ENCODE results near the gene SPRED2. TPM values are rescaled to one million over a fixed set of nuclear protein-coding genes. Genes with fewer than 3 reads are reported as not detected.
A peak's percentile ranks its signal among the peaks of the same experiment; 100 is the strongest.
"Not testable (repeated sequence)": the region's sequence is repeated elsewhere in the genome, so short reads cannot be mapped to it uniquely, and the experiment has no call there.

SPRED2 gene
- polyA plus RNA-seq, 1 donor from 2014 or later: 0.94 TPM

DNA sequence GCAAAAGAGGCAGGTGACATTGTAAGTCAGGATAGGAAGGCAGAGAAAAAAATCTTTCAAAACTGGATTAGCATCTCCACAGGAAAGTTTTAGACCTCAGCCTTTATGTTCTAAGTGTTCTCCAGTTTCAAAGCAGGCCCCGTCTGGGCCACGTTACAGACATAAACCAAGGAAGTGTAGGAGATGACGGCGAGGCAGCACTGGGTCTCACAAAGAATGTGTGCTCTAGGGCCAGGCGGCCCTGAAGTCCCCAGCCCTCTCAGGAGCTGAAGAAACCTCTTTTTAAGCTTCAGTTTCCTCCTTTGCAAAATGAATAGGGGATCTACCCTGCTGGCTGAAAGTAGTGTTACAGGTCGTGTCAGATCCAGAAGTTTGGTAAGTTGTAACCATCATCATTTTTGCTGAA lies 81.7 kb downstream of the SPRED2 start:
- Mint-ChIP-seq H3K4me3 (no peak overlapping the region), H3K4me1 (peaks cover 0 to 4% (median 0%) of the 10 kb centered on the region in 3 donors), H3K27ac (no peak overlapping the region), H3K9me3 (peaks cover 0 to 5% (median 0%) of the 10 kb centered on the region in 3 donors), H3K27me3 (peaks cover 19% of the 10 kb centered on the region), H3K36me3 (peaks cover 8% of the 10 kb centered on the region)

- H3K27ac Mint-ChIP-seq: peak overlapping the region in 1 of 3 donors; percentile 10
- H3K4me1 Mint-ChIP-seq: peaks cover 0 to 4% (median 0%) of the 10 kb centered on the region in 3 donors
- peaks cover 0 to 5% (median 0%) of the 10 kb centered on the region in 3 donors for H3K9me3 Mint-ChIP-seq
- H3K4me3 Mint-ChIP-seq: no peak overlapping the region
- H3K27me3 Mint-ChIP-seq: peaks cover 15% of the 10 kb centered on the region
- peaks cover 8% of the 10 kb centered on the region for H3K36me3 Mint-ChIP-seq
Observed at GRCh38 chr2:65349863-65350262, 82.5 kb downstream of the SPRED2 start.

DNA sequence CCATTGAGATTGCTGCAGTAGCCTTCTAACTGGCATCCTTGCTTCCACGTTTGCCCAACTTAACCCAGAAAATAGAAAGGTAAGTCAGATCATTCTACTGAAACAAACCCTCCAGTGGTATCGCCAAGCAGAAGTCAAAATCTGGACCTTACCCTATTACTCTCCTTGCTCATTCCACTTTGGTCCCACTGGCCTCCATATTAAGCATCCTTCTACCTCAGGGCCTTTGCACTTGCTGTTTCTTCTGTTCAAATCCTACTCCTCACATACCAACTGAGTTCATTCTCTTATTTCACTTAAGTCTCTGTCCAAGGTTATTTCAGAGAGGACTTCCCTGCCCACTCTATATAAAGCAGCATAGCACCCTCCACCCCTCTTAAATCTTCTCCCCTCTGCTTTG lies 84.5 kb downstream of the SPRED2 start:
- Mint-ChIP-seq H3K27ac (peak overlapping the region in 1 of 3 donors; percentile 53), H3K36me3 (peaks cover 8% of the 10 kb centered on the region), H3K9me3 (peaks cover 0 to 5% (median 0%) of the 10 kb centered on the region in 3 donors), H3K4me3 (no peak overlapping the region), H3K27me3 (peaks cover 17% of the 10 kb centered on the region), H3K4me1 (peaks cover 0 to 8% (median 2%) of the 10 kb centered on the region in 3 donors)

DNA sequence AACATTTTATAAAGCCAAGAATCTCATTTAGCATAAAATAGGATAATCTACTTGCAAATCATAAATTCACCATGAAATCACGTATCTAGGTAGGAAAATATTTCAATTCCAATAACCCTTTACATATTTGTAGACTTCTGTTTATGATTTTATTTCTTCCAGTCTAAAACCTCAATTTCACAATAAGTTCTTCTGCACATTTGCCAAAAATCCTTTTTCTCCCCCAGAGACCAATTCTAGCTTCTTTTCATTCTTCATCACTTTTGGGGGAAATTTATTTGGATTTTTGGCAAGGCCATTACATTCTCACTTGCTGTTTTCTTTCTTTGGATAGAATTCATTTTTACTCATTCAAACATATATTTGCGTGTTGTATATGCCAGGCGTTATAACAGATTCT lies 86.8 kb downstream of the SPRED2 start:
- Mint-ChIP-seq H3K27ac (no peak overlapping the region), H3K36me3 (peaks cover 8% of the 10 kb centered on the region), H3K27me3 (peaks cover 18% of the 10 kb centered on the region), H3K9me3 (peaks cover 0 to 5% (median 0%) of the 10 kb centered on the region in 3 donors), H3K4me3 (no peak overlapping the region), H3K4me1 (peaks cover 0 to 6% (median 2%) of the 10 kb centered on the region in 3 donors)

DNA sequence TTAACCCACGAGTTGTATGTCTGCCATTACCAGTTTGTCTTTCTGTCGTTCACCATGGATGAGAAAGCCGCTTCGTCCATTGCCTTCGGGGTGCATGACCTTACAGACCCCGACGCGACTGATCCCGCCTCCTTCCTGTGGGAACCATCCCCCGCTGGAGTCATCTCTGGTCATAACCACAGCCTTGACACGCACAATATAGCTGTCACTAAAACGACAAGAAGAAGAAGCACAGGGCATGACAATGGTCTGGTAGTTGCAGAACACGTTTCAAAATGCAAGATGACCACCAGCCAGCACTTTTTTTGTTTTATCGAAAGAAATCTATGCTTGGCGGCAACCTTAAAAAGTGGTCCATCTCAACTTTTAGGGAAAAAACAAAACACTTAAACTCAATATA lies 87.7 kb downstream of the SPRED2 start:
- Mint-ChIP-seq H3K4me3 (peak overlapping the region in 2 of 4 donors; percentile 21 to 68), H3K27ac (no peak overlapping the region), H3K27me3 (peaks cover 18% of the 10 kb centered on the region), H3K4me1 (peaks cover 0 to 6% (median 2%) of the 10 kb centered on the region in 3 donors), H3K36me3 (peaks cover 8% of the 10 kb centered on the region), H3K9me3 (peaks cover 0 to 5% (median 0%) of the 10 kb centered on the region in 3 donors)

DNA sequence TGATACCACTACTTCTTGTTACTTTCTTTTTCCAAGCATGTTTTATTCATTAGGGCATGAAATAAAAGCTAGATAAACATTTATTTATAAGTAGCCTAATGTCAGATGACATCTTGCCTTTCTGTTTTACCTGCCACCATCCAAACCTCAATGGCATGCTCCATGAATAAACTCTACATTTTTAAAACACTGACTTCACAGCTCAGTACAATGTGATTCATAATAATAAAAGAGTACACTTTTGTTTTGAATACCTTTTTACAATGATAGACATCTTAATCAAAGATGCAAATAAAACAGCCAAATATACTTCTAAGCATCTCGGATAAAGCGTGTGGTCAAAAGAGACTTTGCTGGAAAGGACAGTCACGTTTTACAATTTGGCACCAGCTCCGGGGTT lies 88.2 kb downstream of the SPRED2 start:
- Mint-ChIP-seq H3K36me3 (peaks cover 5% of the 10 kb centered on the region), H3K27me3 (peaks cover 18% of the 10 kb centered on the region), H3K4me1 (peaks cover 0 to 6% (median 2%) of the 10 kb centered on the region in 3 donors), H3K4me3 (peak overlapping the region in 1 of 4 donors; percentile 68), H3K9me3 (peaks cover 0 to 5% (median 0%) of the 10 kb centered on the region in 3 donors), H3K27ac (no peak overlapping the region)

DNA sequence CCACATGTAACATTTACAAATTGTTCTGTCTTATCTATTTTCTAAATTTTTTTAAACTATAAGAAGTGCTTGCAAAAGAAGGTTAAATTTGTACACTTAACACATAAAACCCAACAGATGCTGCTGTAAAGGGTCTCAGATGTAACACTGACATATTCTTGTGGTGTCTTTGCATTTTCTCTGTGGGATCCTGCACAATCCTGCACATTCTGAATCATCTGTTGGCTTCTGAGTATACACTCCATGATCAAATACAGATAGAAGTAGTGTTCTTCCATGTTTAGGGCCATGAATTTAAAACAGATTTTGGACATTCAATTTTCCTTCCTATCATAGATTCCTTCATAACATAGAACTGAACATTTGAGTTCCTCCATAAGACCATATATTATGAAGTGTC lies 89.0 kb downstream of the SPRED2 start:
- peaks cover 18% of the 10 kb centered on the region for H3K27me3 Mint-ChIP-seq
- H3K4me3 Mint-ChIP-seq: no peak overlapping the region
- H3K4me1 Mint-ChIP-seq: peaks cover 0 to 6% (median 2%) of the 10 kb centered on the region in 3 donors
- H3K27ac Mint-ChIP-seq: no peak overlapping the region
- peaks cover 5% of the 10 kb centered on the region for H3K36me3 Mint-ChIP-seq
- peaks cover 0 to 5% (median 0%) of the 10 kb centered on the region in 3 donors for H3K9me3 Mint-ChIP-seq

DNA sequence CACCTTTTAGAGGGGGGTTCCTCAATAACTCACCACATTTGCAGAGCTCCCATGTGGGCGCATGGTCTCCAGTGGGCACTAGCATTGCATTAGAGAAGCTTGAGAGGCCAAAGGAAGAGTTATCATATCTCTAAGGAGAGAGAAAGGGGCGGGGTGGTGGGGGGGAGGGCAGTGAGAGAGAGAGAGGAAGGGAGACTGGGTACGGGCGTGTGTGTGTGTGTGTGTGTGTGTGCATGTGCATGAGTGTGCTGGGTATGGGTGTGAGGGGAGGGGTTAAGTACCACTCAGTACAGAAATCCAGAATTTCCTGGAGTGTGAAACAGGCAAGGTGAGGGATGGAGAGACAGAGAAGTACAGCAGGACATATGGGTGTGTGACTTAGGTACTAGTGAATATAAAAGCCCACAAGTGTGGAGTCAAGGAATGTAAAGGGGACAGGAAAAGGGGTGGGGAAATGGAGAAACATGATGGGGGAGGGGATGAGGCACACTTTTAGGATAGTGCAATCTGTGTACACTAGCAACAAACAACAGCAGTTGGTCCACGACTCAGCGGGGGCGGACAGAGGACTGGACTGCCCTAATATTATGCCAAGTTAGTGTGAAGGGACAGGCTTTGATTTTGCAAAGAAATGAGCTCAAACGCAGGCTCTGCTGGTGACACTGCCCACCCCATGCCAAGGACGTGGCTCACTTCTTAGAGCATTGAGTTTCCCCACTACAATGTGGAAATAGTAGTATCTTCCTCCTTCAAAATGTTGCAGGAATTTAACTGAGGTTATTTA lies 91.3 kb downstream of the SPRED2 start:
- Mint-ChIP-seq H3K27me3 (peaks cover 11% of the 10 kb centered on the region), H3K9me3 (no peaks in the 10 kb centered on the region), H3K27ac (no peak overlapping the region), H3K36me3 (no peaks in the 10 kb centered on the region), H3K4me1 (peaks cover 0 to 6% (median 2%) of the 10 kb centered on the region in 3 donors), H3K4me3 (no peak overlapping the region)

DNA sequence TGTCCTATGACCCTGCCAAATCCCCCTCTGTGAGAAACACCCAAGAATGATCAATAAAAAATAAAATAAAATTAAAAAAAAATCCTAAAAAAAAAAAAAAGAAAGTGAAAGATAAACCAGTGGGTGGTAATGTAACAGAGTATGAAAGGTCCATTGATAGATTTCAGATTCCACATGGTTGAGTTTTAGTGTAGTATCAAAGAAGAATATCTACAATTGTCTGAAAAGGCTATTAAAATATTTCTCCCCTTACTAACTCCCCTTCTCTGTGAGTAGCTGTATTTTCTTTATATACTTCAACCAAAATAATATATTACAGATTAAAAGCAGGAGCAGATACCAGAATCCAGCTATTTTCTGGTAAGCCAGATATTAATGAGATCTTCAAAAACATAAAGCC lies 92.8 kb downstream of the SPRED2 start:
- H3K36me3 Mint-ChIP-seq: no peaks in the 10 kb centered on the region
- peaks cover 7% of the 10 kb centered on the region for H3K27me3 Mint-ChIP-seq
- no peak overlapping the region for H3K4me3 Mint-ChIP-seq
- H3K4me1 Mint-ChIP-seq: peaks cover 0 to 4% (median 2%) of the 10 kb centered on the region in 3 donors
- H3K9me3 Mint-ChIP-seq: no peaks in the 10 kb centered on the region
- H3K27ac Mint-ChIP-seq: no peak overlapping the region

DNA sequence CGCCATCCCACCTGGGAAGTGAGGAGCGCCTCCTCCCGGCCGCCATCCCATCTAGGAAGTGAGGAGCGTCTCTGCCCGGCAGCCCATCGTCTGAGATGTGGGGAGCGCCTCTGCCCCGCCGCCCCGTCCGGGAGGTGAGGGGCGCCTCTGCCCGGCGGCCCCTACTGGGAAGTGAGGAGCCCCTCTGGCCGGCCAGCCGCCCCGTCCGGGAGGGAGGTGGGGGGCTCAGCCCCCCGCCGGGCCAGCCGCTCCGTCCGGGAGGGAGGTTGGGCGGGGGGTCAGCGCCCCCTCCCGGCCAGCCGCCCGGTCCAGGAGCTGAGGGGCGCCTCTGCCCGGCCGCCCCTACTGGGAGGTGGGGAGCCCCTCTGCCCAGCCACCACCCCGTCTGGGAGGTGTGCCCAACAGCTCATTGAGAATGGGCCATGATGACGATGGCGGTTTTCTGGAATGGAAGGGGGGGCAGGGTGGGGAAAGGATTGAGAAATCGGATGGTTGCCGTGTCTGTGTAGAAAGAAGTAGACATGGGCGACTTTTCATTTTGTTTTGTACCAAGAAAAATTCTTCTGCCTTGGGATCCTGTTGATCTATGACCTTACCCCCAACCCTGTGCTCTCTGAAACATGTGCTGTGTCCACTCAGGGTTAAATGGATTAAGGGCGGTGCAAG lies 93.4 kb downstream of the SPRED2 start:
- H3K9me3 Mint-ChIP-seq, H3K4me3 Mint-ChIP-seq, H3K27me3 Mint-ChIP-seq, H3K27ac Mint-ChIP-seq, H3K36me3 Mint-ChIP-seq, H3K4me1 Mint-ChIP-seq: not testable (repeated sequence)

- not testable (repeated sequence) for H3K4me3 Mint-ChIP-seq
Observed at GRCh38 chr2:65337915-65338314, 94.5 kb downstream of the SPRED2 start.

DNA sequence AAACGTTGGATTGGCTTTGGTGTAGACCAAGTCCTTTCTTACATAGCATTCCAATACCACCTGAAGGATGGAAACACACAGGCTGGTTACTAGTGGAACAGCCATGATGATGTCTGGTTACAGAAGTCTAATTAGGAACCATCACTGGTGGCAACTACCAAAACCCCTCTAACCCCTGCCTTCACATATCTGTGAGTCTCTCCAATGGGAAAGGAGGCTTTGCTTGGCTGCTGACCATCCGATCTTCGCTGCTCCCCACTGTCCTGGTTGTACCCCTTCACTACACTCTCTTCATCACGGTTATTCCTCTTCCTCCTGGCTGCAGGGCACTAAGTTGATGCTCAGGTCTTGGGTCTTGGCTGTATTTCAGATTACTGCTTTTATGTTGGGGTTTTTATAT lies 97.7 kb downstream of the SPRED2 start:
- Mint-ChIP-seq H3K27me3 (peaks cover 3% of the 10 kb centered on the region), H3K4me1 (no peaks in the 10 kb centered on the region), H3K36me3 (no peaks in the 10 kb centered on the region), H3K27ac (no peak overlapping the region), H3K9me3 (no peaks in the 10 kb centered on the region), H3K4me3 (no peak overlapping the region)

More at GRCh38 chr2:65337915-65338314, 94.5 kb downstream of the SPRED2 start:
- not testable (repeated sequence) for H3K27ac Mint-ChIP-seq, H3K36me3 Mint-ChIP-seq, H3K27me3 Mint-ChIP-seq, H3K9me3 Mint-ChIP-seq, H3K4me1 Mint-ChIP-seq

DNA sequence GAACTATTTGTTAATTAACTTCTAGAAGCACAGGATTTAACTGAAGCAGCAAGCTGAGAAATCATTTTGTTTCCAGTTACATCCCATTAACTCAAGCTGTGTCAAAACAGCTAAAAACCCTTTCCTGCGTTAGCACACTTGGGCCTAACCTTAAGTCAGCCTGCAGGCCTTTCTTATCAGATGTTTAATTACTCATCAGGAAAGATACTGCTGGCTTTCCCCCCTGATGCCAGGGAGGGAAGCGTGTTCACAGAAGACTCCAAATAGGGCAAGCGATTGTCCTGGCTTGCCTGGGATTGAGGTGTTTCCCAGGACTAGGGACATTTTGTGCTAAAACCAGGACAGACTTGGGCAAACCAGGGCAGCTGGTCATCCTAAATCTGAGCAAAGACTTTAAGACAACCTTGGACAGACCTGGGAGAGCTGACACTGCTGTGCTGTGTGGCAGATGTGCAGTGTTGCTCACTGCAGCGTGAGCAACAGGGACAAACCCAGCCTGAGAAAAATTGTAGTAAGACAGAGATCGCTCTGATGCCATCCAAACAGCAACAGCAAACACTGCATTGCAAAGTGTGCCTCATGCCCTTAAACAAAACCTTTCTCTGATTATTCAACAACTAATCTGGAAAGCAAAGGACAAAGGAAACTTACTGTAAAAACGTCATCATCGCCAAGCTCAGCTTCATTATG lies 100.9 kb downstream of the SPRED2 start:
- Mint-ChIP-seq H3K4me3 (no peak overlapping the region), H3K36me3 (no peaks in the 10 kb centered on the region), H3K9me3 (no peaks in the 10 kb centered on the region), H3K4me1 (no peaks in the 10 kb centered on the region), H3K27ac (no peak overlapping the region), H3K27me3 (peaks cover 13% of the 10 kb centered on the region)

GRCh38 chr2:65329525-65329924 lies 102.9 kb downstream of the SPRED2 start:
- H3K27ac Mint-ChIP-seq: no peak overlapping the region
- H3K27me3 Mint-ChIP-seq: peaks cover 19% of the 10 kb centered on the region
- no peaks in the 10 kb centered on the region for H3K4me1 Mint-ChIP-seq
- no peak overlapping the region for H3K4me3 Mint-ChIP-seq
- H3K9me3 Mint-ChIP-seq: no peaks in the 10 kb centered on the region
- no peaks in the 10 kb centered on the region for H3K36me3 Mint-ChIP-seq

DNA sequence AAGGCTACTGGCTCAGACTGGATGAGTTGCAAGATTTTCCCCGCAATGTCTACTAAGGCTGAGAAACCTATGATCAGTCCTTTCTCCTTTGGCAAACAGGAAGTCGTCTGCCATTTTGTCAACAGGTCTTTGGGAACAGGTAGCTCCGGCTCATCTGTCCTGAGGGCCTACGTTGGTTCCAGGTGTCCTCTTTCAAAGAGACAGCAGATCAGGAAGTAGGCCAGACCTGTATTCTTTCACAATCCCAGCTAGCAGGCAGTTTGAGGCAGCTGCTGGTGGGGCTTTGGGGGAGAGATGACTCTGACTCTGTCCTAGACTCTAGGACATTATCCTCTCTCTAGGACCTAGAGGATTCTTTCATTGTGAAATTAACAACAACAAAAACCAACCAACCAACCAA lies 106.1 kb downstream of the SPRED2 start:
- H3K4me1 Mint-ChIP-seq: peaks cover 5 to 6% (median 5%) of the 10 kb centered on the region in 3 donors
- H3K4me3 Mint-ChIP-seq: no peak overlapping the region
- peaks cover 33% of the 10 kb centered on the region for H3K27me3 Mint-ChIP-seq
- H3K27ac Mint-ChIP-seq: no peak overlapping the region
- H3K9me3 Mint-ChIP-seq: peaks cover 0 to 4% (median 0%) of the 10 kb centered on the region in 3 donors
- no peaks in the 10 kb centered on the region for H3K36me3 Mint-ChIP-seq
